K562 (cell line): ENCODE measurements around the gene PLEKHG4B. TPM values are rescaled to one million over a fixed set of nuclear protein-coding genes. Genes with fewer than 3 reads are reported as not detected.
A peak's percentile ranks its signal among the peaks of the same experiment; 100 is the strongest.
"Not testable (repeated sequence)": the region's sequence is repeated elsewhere in the genome, so short reads cannot be mapped to it uniquely, and the experiment has no call there.

Experiments
- ATAC-seq: fragments of 200-7000 bp; cut with Tn5 transposase; 3 replicates; pipeline ENCODE4 v1.9.1; 2020; ENCODE audit warnings: moderate library complexity
- BruUV-seq: library from RNA; stranded (reverse); fragments of 400-500 nt; replicated peaks from 2 replicates; lab custom pipeline; 2021; lab: Mats Ljungman, UMichigan
- CTCF ChIA-PET: fragments of 300-600 bp; formaldehyde crosslinking; extraction: SDS; loops from one replicate; lab custom pipeline; 2021; ENCODE audit warnings: low intra/inter-chr PET ratio; lab: Yijun Ruan, JAX
- POLR2A ChIA-PET: fragments of 300-600, 350-650 bp; sonication (Branson Sonifier 250); formaldehyde crosslinking; extraction: SDS; loops from one replicate; lab custom pipeline; 2021; ENCODE audit warnings: antibody characterized with exemption, inconsistent platforms; lab: Yijun Ruan, JAX
- DNase-seq, 4 experiments: peaks; one replicate each; pipeline versions ENCODE4 v3.0.0 to v3.0.0-alpha.2; 2011 to 2018; ENCODE audit warnings: low spot score in 3 of 4, mixed read lengths in 3 of 4; ENCODE audit errors: extremely low read depth in 1 of 4
- FAIRE-seq: peaks from 2 replicates; lab custom pipeline; 2011; peaks lifted over from hg19 to GRCh38; lab: Jason Lieb, UNC
- H2AFZ ChIP-seq: 2 replicates; pipeline ENCODE4 v1.6.0; 2011; ENCODE audit warnings: low read depth, low read length, control low read depth, inconsistent platforms
- H3K27ac ChIP-seq: fragments of 200-600 bp; 3 replicates; pipeline ENCODE4 v1.8.0; 2011; ENCODE audit warnings: low read depth, mild to moderate bottlenecking, control low read depth, inconsistent platforms, low read length, moderate library complexity, mixed read lengths; ENCODE audit errors: extremely low read depth
- H3K27me3 ChIP-seq, 2 experiments: fragments of 300-600 bp in 1 of 2; 2 replicates in 1 of 2; 3 replicates in 1 of 2; pipeline versions ENCODE4 v1.6.0 to v1.8.0; 2011; ENCODE audit warnings: inconsistent platforms in 2 of 2, low read length in 2 of 2, mild to moderate bottlenecking in 1 of 2, mixed read lengths in 1 of 2, moderate library complexity in 1 of 2; ENCODE audit not compliant: control insufficient read depth in 2 of 2, insufficient read depth in 2 of 2
- H3K36me3 ChIP-seq: fragments of 300-600 bp; 3 replicates; pipeline ENCODE4 v1.8.0; 2011; ENCODE audit warnings: mild to moderate bottlenecking, low read length, inconsistent platforms; ENCODE audit not compliant: control insufficient read depth, insufficient read depth
- H3K4me1 ChIP-seq, 2 experiments: fragments of 200-600 bp in 1 of 2; replicated peaks in 1 of 2; 2 replicates in 1 of 2; 3 replicates in 1 of 2; pipeline versions ENCODE4 v1.5.1 to v1.8.0; 2011; ENCODE audit warnings: inconsistent platforms in 2 of 2, low read length in 2 of 2, mild to moderate bottlenecking in 1 of 2, mixed read lengths in 1 of 2, moderate library complexity in 1 of 2; ENCODE audit not compliant: control insufficient read depth in 2 of 2, insufficient read depth in 2 of 2
- H3K4me2 ChIP-seq: 2 replicates; pipeline ENCODE4 v1.6.1; 2011; ENCODE audit warnings: low read length, control low read depth, inconsistent platforms, mixed read lengths; ENCODE audit not compliant: insufficient read depth
- H3K4me3 ChIP-seq: fragments of 200-600 bp; sonication (generic), shearing (Covaris generic); 2 replicates; pipeline ENCODE4 v1.5.1; 2016; ENCODE audit warnings: control low read depth, inconsistent platforms
- H3K79me2 ChIP-seq: fragments of 200-600 bp; 3 replicates; pipeline ENCODE4 v1.8.0; 2011; ENCODE audit warnings: low read length, inconsistent platforms; ENCODE audit not compliant: control insufficient read depth, insufficient read depth
- H3K9ac ChIP-seq, 2 experiments: 2 replicates each; pipeline versions ENCODE4 v1.6.0 to v1.6.1; 2011; ENCODE audit warnings: low read depth in 2 of 2, low read length in 2 of 2, control low read depth in 1 of 2, inconsistent platforms in 1 of 2, mild to moderate bottlenecking in 1 of 2, mixed read lengths in 1 of 2; ENCODE audit not compliant: insufficient read depth in 1 of 2
- H3K9me1 ChIP-seq: one replicate; pipeline ENCODE4 v1.6.0; 2011; ENCODE audit warnings: inconsistent platforms, mild to moderate bottlenecking, low read length, moderate library complexity; ENCODE audit not compliant: control insufficient read depth, insufficient read depth
- H3K9me3 ChIP-seq: replicated peaks from 2 replicates; pipeline ENCODE4 v1.5.1; 2011; ENCODE audit warnings: low read depth, low read length, inconsistent platforms; ENCODE audit not compliant: control insufficient read depth, insufficient read depth
- H4K20me1 ChIP-seq: replicated peaks from 2 replicates; pipeline ENCODE4 v1.6.1; 2011; ENCODE audit warnings: low read length, inconsistent platforms, mixed read lengths; ENCODE audit not compliant: control insufficient read depth, insufficient read depth
- GTF2F1 ChIP-seq: IDR thresholded peaks from 2 replicates; pipeline ENCODE4 v1.6.1; 2011; ENCODE audit warnings: low read depth, low read length, improper control_type of control experiment
- NFE2 ChIP-seq: IDR thresholded peaks from 2 replicates; pipeline ENCODE4 v1.6.1; 2014; ENCODE audit warnings: antibody characterized with exemption, low read depth
- PHF20 ChIP-seq: fragments of 450-650 bp; IDR thresholded peaks from 2 replicates; pipeline ENCODE4 v1.6.1; 2018; ENCODE audit not compliant: partially characterized antibody
- POLR2AphosphoS5 ChIP-seq: IDR thresholded peaks from 2 replicates; pipeline ENCODE4 v1.6.1; 2011; ENCODE audit warnings: mild to moderate bottlenecking, low read depth, low read length, moderate library complexity; ENCODE audit not compliant: control insufficient read depth, insufficient read depth
- ZNF143 ChIP-seq: sonication (generic); formaldehyde crosslinking; IDR thresholded peaks from 2 replicates; pipeline ENCODE4 v1.9.0; 2022; ENCODE audit warnings: mild to moderate bottlenecking, missing genetic modification reagents
- WGBS: fragments of 100-300 bp; shearing (Covaris generic); methylation state at CpG from one replicate; pipeline ENCODE4 v1.1.6; 2016; ENCODE audit warnings: low coverage, mixed read lengths; ENCODE audit not compliant: insufficient coverage; ENCODE audit errors: missing lambda C conversion rate; 5-methylcytosine and 5-hydroxymethylcytosine counted together
- in situ Hi-C: fragments of 300-500 bp; cut with MboI; formaldehyde crosslinking; loops from 4 replicates; pipeline ENCODE4 v1.15.0; 2018; ENCODE audit warnings: inconsistent platforms, mixed read lengths
- intact Hi-C: fragments of 100-400 bp; cut with micrococcal nuclease; formaldehyde crosslinking; loops from 2 replicates; pipeline ENCODE4 v1.14.2; 2022
- polyA plus RNA-seq, 8 experiments: library from polyadenylated mRNA; depleted of rRNA in 4 of 8; stranded (reverse) in 5 of 8; unstranded in 3 of 8; fragments of >200 nt; fragmentation: Nextera tagmentation in 2 of 8; fragmentation: Illumina TruSeq in 1 of 8; extraction: Ambion mirVana in 2 of 8; extraction: Trizol in 1 of 8; gene quantifications; 2 replicates each; pipeline versions ENCODE4 v1.2.1 to v1.2.3, GENCODE V29; 2011 to 2014; ENCODE audit warnings: inconsistent platforms in 1 of 8, missing spikeins in 1 of 8
- total RNA-seq, 7 experiments: library from RNA; depleted of rRNA in 6 of 7; stranded (reverse); fragments of >200 nt in 6 of 7; fragmentation: Illumina TruSeq in 2 of 7; extraction: Trizol in 2 of 7; gene quantifications; 2 replicates each; pipeline versions ENCODE4 v1.2.1 to v1.2.3, GENCODE V29; 2011 to 2021; ENCODE audit warnings: low replicate concordance in 1 of 7

The PLEKHG4B gene
- total and polyA plus RNA-seq, 9 of the 15 experiments (the other 6 are each of a cell fraction or from before 2014, with no cell fraction given), result 0.02 TPM; not detected in 8

DNA sequence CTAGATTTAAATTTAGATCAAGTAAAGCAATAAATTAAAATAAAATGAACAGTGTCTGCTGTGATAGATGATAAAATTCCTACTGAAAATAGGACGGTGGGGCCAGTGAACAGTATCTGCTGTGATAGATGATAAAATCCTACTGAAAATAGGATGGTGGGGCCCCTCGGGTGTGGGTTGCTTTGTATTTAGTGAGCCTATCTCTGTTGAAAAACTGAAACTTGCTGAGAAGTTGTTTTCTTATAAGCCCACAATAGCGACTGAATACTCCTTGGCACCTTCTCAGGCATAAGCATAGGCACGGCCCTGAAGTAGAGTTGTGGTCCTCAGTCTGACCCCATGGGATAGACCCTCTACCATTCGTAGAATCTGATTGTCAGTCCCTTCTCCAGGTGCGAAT is 131.8 kb downstream of the PLEKHG4B start:
- 88% methylated on average over 6 of the region's 6 CpGs for WGBS
- H2AFZ ChIP-seq, result no peak overlapping the region
- H3K4me3 ChIP-seq, result no peak overlapping the region
- H3K27me3 ChIP-seq, result no peaks in the 10 kb centered on the region
- H3K9me3 ChIP-seq, result no peaks in the 10 kb centered on the region
- FAIRE-seq, result no peak
- no peak overlapping the region for H3K4me2 ChIP-seq
- peaks cover 3 to 11% of the 10 kb centered on the region in 2 experiments; a peak in 4 of 5 replicates for H3K4me1 ChIP-seq
- no peak overlapping the region for H3K9ac ChIP-seq
- intact Hi-C loops, result no loop called here
- no peak for ATAC-seq
- peaks cover 72% of the 10 kb centered on the region; the same call in 2 of the 3 replicates for H3K36me3 ChIP-seq
- in situ Hi-C loops, result no loop called here
- peaks cover 53% of the 10 kb centered on the region for H3K79me2 ChIP-seq
- H4K20me1 ChIP-seq, result peaks cover 26% of the 10 kb centered on the region
- DNase-seq, result no peak
- POLR2A ChIA-PET, result interaction anchor here (1.4 kb wide), 1 partner anchor 8 kb away, joined by 7 read pairs; no protein-coding TSS in a partner anchor
- H3K9me1 ChIP-seq, result no peaks in the 10 kb centered on the region
- CTCF ChIA-PET, result no interaction called here
- TF ChIP-seq NFE2, result no peak
- H3K27ac ChIP-seq, result no peak overlapping the region
- BruUV-seq, result no TSS peak

DNA sequence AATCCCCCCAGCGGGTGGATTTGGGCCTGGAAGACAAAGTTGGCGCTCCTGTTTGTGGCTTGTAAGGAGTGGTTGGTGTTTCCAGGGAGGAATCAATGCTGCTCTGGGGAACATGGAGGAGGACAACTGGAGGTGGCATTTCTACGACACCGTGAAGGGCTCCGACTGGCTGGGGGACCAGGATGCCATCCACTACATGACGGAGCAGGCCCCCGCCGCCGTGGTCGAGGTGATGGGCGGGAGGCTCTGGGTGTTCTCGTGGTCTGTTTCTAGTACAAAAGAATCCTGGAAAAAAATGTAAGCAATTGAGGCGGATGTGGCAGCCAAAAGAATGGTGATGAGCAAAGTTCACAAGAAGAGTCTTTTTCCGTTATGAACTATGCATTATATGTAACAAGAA is 133.4 kb downstream of the PLEKHG4B start:
- FAIRE-seq (no peak), DNase-seq (no peak), ATAC-seq (no peak)
- Histone ChIP-seq H3K79me2 (peaks cover 37% of the 10 kb centered on the region), H3K27ac (no peak overlapping the region), H3K4me1 (peaks cover 0 to 7% of the 10 kb centered on the region in 2 experiments; a peak in 2 of 5 replicates), H4K20me1 (peaks cover 10% of the 10 kb centered on the region), H3K27me3 (no peaks in the 10 kb centered on the region), H2AFZ (no peak overlapping the region), H3K9ac (peak overlapping the region in 1 of 2 experiments; percentile 42; a peak in 1 of 4 replicates), H3K9me3 (no peaks in the 10 kb centered on the region), H3K4me3 (no peak overlapping the region), H3K4me2 (no peak overlapping the region), H3K9me1 (no peaks in the 10 kb centered on the region), H3K36me3 (peaks cover 86% of the 10 kb centered on the region)
- CTCF ChIA-PET, result no interaction called here
- POLR2A ChIA-PET, result no interaction called here
- BruUV-seq, result no TSS peak
- TF ChIP-seq GTF2F1 (no peak), POLR2AphosphoS5 (0 out of 2 replicates have a peak, but pooled peaks have one; percentile 19), ZNF143 (CRISPR knock-in tag) (no peak), PHF20 (no peak)
- intact Hi-C loops (no loop called here), in situ Hi-C loops (no loop called here)
- WGBS, result 96% methylated on average over 14 of the region's 14 CpGs

DNA sequence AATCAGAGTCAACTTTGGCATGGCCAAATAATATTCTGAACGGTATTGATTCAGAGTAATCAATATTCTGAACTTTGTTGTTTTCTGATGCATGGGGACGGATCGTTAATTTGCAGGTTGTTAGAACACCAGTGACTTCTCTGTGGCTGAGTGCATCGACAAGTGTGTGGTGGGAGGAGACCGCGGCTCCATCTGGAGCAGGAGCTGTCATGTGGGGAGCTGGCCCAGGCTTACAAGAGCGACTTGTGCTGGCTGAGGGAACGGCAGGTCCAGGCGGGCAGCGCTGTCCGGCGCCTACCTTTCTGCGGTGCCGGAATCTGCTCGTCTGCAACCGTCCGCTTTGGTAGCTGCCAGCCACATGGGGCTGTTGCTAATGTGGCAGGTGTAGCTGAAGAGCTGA is 135.4 kb downstream of the PLEKHG4B start:
- H3K9me3 ChIP-seq, H3K4me2 ChIP-seq, H4K20me1 ChIP-seq, H2AFZ ChIP-seq, H3K4me3 ChIP-seq, in situ Hi-C loops, DNase-seq, H3K9me1 ChIP-seq, CTCF ChIA-PET, intact Hi-C loops, FAIRE-seq, H3K9ac ChIP-seq, H3K27me3 ChIP-seq, BruUV-seq, H3K27ac ChIP-seq, ATAC-seq, H3K4me1 ChIP-seq: not testable (repeated sequence)
- Histone ChIP-seq H3K36me3 (peaks cover 93% of the 10 kb centered on the region), H3K79me2 (peaks cover 17% of the 10 kb centered on the region)
- POLR2A ChIA-PET, result interaction anchor here (0.8 to 1.5 kb wide), 3 partner anchors 9 to 59 kb away, joined by 3 to 7 read pairs (median 3); partner anchors contain the start of genes CCDC127 and SDHA
- WGBS, result 93% methylated on average over 7 of the region's 17 CpGs
